Frontal cortex (tissue), 4 donors: ENCODE measurements around the gene TMEM175. TPM values are rescaled to one million over a fixed set of nuclear protein-coding genes. Genes with fewer than 3 reads are reported as not detected.

Experiments
- DNase-seq, 2 donors: peaks; one replicate each; pipeline ENCODE4 v3.0.0; 2012; ENCODE audit warnings: low spot score in 2 of 2
- FAIRE-seq: peaks from 2 replicates; lab custom pipeline; 2012; peaks lifted over from hg19 to GRCh38; lab: Jason Lieb, UNC
- total RNA-seq: library from RNA; depleted of rRNA; stranded (reverse); fragments of >200 nt; gene quantifications from one replicate; pipeline ENCODE4 v1.2.3, GENCODE V29; 2014
- donor health status: control.
- donor health status: control.
- donor health status: control.

Gene TMEM175
- total RNA-seq, 1 donor from 2014 or later = 18.8 TPM

DNA sequence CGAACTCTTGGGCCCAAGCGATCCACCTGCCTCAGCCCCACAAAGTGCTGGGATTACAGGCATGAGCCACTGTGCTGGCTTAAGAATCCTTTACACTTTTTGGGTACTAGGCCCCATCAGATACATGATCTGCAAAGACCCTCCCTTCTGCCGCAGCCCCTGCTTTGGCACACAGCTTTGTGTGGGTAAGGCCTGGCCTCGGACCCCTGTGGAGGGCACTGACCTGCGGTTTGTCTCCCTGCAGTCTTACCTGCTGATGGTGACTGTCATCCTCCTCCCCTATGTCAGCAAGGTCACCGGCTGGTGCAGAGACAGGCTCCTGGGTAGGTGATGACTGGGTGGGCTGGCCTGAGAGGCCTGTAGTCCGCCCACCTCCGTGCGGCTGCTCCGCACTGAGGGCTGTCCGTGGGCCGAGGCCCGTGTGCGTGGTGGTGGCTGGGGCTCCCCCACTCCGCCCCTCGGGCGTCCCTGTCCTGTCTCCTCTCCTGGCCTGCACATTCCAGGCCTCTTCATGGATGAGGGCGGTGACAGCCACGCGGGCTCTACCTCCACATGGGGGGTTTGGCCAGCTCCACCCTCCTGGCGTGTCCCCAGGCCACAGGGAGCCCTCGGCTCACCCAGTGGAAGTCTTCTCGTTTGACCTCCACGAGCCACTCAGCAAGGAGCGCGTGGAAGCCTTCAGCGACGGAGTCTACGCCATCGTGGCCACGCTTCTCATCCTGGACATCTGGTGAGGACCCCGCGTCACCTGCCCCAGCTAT is 23.1 kb downstream of the TMEM175 start:
- no peak for FAIRE-seq
- DNase-seq = no peak

DNA sequence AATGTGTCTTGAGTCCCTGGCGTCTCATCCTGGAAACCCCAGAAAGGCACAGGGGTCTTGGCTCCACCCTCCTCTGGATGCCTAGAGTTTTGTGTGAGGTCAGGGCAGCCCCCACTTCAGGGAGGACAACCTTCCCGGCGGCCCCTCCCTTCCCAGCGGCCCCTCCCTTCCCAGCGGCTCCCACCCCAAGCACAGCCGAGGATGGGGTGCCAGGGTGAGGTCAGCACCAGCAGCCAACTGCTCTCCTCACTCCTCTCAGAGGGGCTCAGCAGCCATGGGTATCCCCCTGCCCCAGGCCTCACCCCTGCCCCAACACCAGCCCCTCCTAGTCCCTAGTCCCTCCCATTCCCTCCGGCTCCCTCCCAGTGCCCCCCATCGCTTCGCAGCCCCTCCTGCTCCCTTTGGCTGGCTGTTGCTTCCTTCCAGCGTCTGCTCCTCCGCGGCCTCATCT is 23.7 kb downstream of the TMEM175 start:
- no peak for FAIRE-seq
- no peak for DNase-seq

DNA sequence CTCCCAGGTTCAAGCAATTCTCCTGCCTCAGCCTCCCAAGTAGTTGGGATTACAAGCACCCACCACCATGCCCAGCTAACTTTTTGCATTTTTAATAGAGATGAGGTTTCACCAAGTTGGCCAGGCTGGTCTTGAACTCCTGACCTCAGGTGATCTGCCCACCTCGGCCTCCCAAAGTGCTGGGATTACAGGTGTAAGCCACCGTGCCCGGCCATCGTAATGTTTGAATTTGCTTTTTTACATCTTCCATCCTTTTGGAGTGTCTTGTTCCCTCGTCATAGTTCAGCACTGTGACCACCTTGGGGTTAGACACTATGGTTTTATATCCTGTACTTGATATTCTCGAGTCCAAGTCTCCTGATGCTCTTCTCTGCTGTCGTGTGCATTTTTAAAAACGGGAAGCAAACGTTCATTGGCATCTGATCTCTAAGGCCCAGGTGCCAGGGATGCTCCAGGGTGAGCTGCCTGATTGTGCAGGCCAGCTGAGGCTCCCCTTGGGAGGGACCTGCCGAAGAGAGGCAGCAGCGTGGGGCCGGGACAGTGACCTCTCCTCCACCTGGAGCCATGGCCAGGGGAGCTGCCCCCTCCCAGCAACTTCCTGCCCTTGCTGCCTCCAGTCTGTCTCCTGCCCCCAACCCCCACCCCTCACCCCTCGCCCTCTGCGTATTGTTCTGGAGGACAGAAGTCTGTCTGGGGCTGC is 24.4 kb downstream of the TMEM175 start:
- no peak for FAIRE-seq
- no peak for DNase-seq

DNA sequence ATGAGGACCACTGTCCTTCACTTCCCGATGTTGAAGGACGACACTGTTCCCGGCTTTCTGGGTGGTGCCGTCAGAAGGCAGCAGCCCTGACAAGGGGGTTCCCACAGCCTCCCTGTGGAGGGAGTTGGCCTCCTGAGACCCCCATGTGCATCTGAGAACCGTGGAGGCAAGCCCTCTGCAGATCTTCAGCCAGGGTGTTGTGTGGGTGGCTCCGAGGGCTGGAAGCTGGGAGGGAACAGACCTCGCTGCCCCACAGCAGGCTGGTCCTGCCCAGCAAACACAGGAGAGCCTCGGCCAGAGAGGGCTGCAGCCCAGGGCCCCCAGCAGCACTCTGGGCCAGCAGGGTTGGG is 24.9 kb downstream of the TMEM175 start:
- FAIRE-seq (no peak), DNase-seq (no peak)

DNA sequence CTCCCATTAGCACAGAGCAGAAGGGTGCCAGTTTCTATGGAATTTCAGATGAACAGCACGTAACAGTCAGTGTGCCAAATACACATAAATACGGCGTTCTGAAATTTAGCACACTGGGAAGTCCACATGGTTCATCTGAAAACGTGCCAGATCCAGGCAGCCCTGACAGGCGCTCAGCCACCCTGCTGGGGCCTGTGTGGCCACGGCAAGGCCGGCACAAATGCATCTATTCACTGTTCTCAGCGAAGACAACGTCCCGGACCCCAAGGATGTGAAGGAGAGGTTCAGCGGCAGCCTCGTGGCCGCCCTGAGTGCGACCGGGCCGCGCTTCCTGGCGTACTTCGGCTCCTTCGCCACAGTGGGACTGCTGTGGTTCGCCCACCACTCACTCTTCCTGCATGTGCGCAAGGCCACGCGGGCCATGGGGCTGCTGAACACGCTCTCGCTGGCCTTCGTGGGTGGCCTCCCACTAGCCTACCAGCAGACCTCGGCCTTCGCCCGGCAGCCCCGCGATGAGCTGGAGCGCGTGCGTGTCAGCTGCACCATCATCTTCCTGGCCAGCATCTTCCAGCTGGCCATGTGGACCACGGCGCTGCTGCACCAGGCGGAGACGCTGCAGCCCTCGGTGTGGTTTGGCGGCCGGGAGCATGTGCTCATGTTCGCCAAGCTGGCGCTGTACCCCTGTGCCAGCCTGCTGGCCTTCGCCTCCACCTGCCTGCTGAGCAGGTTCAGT is 25.5 kb downstream of the TMEM175 start:
- FAIRE-seq = no peak

DNA sequence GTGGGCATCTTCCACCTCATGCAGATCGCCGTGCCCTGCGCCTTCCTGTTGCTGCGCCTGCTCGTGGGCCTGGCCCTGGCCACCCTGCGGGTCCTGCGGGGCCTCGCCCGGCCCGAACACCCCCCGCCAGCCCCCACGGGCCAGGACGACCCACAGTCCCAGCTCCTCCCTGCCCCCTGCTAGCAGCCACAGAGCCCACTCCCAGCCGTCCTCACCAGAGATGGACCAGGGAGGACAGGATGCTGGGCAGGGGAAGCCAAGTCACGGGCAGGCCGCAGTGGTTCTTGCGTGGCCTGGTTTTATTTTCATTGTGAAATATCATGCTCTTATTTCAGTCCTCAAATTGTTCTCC is 26.0 kb downstream of the TMEM175 start:
- no peak for FAIRE-seq
- no peak for DNase-seq

More for the DNA sequence above, 25.5 kb downstream of the TMEM175 start:
- no peak for DNase-seq

DNA sequence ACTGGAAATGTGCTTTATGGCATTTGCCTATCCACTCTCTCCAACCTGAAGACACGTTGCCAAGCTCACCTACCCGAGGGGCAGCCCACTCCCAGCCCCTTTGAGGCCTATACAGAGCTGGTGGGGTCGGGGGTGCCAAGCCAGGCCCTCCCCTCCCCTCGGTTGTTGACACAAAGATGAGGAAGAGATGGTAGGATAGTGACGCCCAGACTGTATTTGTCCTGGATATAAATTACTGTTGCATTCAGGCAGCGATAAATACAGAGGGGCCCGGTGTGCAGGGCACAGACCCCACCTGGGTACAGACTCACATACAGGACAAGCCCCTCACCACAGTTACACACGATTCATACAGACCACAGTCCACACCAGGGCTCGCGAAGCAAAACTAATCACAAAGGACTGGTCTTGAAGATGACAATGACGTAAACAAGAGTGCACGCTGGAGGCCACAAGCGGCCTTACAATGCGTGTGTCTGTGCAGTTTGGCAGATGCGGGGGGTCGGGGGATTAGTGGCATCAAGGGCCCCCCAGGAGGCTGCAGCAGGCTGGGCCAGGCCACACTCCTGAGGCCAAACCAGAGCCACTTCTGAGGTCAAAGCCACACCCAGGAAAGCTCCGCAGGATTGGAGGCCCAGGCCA is 26.6 kb downstream of the TMEM175 start:
- DNase-seq (no peak), FAIRE-seq (no peak)

DNA sequence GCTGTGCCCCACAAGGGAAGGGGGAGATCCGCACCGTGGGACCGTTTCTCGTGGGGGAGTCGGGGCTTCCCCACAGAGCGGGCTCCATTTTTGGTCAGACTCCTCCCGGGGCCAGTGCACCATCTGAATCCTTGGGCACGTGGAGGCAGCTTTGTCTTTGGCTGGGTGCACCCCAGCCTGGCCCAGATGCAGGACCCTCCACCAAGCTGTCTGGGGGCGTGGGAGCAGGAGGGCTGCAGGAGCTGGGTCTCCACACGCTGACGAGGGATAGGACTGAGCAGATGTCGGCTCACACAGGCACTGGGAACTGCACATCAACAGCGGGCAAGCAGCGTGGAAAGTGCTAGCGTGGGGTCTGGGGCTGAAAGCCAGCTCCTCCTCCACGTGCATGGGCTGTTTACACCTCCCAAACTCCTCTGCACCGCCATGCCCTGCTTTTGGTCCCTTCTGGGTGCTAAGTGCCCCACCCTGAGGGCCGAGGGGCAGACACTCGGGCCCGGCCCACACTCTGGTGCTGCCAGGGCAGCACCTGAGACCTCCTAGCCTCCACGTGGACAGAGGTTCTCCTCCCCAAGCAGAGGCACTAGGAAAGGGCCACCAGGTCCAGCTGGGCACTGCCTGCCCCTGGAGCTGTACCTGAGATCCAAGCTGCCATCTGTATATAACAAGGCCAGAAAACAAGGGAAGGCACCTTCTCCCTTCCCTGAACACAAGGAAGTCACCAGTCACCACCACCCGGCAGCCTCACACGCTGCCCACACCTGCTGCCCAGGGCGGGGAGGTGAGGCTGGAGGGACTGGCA is 27.3 kb downstream of the TMEM175 start:
- FAIRE-seq (no peak), DNase-seq (no peak)

DNA sequence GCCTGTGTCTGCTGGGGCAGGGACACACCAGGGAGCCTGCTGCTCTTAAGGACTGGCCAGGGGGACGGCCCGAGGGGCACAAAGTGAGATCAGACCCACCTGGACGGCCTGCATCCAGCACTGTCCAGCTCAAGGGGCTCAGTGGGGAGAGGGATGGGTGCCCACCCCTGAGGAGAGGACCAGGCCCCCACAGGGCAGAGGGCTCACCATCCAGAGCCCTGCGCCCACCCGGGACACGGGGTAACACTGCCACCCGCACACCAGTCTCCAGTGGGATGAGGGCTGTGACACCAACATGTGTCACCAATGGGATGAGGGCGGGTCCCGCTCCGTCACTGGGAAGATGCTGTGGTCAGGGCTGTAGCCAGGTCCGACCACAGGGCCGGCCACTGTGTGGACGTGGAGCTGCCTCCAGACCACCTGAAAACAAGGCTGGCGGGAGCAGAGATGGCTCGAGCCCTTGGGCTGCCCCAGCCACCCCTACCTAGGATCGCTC is 27.9 kb downstream of the TMEM175 start:
- FAIRE-seq (no peak), DNase-seq (no peak)

DNA sequence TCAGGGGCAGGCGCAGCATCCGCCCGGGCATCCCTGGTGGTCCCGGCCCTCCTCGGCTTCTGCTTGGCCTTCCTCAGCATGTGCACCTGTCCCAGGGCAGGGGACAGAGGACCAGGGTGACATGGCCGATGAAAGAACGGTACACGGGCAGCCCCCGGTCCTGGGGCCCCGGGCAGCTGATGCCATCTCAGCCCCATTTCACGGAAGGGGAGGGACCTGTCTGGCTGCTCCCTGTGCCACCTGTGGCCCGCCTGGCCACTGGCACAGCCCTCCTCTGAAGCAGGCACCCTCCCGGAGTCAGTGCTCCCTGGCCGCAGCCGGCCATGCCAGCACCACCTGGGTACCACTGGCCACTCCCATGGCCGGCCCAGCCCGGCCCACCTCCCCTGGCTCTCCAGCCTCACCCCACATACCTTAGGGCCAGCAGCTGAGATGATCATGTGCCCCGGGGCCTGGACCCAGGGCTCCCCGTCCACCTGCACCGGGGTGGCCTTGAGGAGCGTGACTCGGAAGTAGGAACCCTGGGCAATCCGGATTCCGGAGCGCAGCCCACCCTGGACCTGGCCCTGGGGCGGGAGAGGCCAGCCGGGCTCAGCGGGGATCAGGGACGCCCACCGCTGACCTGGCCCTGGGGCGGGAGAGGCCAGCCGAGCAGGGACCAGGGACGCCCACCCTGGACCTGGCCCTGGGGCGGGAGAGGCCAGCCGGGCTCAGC is 28.5 kb downstream of the TMEM175 start:
- DNase-seq (no peak), FAIRE-seq (no peak)

DNA sequence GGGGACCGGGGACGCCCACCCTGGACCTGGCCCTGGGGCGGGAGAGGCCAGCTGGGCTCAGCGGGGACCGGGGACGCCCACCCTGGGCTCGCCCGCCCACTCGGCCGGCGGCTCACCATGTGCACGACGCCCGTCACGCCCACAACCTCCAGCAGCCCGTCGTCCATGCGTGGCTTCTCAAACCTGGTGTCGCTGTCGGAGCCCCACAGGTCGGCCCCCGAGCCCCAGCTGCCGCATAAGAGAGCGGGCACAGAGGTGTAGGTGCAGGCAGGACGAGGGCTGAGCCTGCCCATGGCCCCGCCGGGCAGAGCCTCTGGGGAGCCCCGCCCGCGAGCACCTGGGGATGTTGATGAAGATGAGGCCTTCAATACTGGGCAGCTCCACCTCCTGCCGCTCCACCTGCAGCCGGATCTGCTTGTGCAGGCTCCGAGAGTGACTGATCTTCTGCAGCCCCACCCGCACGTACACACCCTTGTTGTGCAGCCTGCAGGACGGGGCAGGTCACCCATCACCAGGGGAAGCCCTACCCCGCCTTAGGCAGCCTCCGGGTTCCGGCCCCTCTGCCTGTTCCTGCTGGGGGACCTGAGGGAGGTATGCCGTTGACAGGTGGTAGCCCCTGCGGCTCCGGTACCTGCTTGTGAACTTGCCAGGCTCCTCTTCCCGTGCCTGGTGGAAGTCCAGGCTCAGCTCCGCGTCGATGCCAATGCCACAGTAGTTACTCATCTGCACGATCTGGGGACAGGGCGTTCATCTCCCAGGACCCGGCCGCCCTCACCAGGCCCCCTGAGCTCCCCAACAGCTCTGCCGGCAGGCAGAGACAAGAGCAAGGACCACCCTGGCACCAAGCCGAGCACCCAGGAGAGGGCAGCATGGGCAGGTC is 29.3 kb downstream of the TMEM175 start:
- FAIRE-seq (no peak), DNase-seq (no peak)

DNA sequence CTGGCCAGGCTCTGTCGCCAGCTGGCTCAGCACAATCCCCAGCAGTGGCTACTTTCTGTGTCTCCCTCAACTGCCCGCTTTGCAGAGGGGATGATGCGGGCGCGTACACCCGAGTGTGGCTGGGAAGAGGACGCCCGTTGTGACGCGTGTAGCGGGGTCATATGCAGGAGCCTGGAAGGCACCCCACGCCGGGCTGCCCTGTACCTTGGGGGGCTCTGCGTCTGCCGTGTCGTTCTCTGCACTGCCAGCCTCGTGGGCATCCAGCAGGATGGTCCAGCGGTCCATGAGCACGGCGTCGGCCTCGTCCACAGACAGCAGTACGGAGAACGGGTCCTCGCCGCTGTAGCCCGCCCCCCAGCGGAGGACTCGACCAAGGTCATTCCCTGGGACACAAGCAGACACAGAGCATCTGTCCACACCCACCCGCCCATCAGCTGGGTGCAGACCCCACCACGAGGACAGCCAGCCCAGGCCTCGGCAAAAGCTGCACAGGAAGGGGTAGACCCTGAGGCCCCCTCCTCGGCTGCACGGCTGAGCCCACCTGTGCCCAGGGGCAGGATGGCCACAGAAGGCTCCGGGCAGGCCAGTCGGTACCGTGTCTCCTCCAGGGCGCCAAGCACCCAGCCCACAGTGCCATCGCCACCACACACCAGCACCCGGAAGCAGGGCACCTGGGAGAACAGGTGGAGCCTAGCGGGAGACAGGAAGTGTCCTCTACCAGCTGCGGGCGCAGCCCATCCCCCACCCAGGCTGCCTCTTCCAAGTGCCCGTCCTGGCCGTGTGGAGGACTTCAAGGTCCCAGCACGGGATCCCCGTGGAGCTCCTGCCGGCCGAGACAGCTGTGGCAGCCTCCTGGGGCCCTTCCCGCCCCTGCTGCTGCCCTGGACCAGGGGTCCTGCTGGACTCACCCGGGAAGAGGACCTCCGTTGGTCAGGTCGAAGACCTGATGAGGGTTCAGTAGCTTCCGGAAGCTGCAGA is 30.3 kb downstream of the TMEM175 start:
- DNase-seq (no peak), FAIRE-seq (no peak)

DNA sequence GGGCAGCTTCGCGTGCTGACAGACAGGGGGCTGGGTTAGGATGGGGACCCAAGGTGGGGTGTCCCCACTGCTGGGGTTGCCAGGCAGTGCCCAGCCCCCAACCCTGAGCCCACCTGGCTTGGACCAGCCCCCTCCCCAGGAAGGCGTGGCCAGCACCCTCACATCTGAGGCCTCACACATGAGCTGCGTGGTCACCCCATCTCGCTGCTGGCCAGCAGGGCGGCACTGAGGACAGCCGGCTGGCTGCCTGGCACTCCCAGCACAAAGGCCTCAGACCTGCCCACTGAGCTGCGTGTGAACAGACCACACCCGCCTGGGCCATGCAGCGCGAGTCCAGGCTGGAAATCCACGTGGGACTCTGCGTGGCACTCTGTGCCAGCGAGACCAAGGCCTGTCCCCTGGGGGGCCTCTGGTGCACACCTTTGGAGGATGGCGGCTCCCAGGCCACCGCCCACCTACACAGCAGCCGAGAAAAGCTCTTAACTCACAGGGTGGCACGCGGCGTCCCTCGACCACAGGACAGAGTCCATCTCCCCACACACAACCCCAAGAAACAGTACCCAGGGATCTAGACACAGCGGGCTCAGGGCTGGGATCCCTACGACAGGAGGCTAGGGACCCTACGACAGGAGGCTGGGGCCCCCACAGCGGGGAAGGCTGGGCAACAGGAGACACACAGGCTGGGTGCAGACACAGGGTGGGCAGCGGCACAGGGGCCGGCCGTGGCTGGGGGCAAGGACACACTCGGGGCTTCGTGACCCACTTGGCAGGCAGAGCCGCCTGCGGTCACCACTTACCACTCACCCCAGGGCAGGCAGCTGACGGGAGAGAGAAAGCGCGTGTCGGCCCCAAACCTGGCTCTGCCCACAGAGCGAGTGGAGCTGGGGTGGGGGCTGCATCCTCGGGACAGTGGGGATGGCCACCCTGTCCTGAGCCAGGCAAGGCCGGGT is 31.3 kb downstream of the TMEM175 start:
- DNase-seq (no peak), FAIRE-seq (no peak)

DNA sequence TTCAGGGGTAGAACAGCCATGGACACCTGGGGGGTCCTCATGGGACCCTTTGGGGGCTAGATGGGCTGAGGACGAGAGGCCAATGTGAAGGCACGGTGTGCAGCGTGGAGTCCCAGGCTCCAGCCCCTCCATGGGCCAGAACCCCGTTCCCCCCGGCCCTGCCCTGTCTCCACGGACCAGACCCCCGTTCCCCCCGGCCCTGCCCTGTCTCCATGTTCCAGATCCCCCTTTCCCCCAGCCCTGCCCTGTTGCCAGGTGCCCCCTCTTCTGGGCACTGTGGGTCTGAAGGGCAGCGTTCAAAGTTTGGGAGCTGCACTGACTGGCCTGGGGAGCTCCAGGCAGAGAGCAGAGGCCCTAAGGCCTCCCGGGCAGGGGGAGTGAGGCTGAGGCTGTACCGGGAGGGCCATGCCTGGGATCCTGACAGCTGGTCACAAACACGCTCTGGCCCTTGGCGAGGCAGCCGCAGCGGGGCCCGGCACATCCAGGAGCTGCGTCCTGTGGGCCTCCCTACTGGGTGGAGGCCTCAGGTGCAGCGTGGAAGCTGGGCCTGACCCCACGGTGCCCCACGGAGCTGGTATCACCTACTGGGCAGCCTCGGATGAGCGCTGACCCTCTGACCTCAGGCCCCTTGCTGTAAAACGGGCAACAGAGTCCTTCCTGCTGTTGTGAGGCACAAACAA is 32.2 kb downstream of the TMEM175 start:
- no peak for FAIRE-seq
- no peak for DNase-seq
